Measurements from ENCODE around the gene CAB39L.
A peak's percentile ranks its signal among the peaks of the same experiment; 100 is the strongest.

The CAB39L gene

DNA sequence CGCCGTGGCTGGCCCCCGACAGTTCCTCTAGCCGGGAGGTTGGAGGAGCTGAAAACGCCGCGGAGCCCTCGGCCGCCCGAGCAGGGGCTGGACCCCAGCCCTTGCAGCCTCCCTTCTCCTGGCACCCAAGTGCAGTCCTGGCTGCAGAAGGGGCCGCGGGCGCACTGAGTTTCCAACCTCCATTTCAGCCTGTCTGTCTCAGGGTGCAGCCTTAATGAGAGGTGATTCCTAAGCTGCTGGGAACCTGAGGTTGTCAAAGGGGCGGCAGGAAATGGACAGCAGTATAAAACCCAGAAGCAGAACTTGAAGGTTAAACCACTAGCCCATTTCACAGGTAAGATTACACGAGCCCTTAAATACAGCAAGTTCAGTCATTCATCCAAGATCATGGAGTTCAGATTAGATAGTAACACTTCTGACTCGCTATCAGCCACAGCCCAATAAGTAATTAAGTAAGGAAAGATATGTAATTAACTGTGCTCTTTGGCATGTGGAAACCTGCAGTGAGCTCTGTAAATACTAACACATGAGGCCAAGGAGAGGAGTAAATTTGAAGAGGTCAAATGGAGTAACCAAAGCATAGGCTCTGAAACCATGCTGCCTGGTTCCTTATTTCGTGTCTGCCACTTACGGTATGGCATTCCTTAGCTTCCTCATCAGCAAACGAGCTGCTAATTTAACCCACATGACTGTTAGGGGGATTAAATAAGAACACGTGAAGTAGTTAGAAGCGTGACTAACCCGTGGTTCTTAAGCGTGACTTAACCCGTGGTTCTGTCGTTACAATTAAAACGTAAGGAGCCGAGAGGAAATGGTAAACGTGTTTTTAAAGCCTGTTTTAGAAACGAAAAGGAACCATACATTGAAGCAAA, 896 bp upstream of the CAB39L start:
- DNase-seq (ENCODE audit: low read depth), result peak; percentile 87
- TF ChIP-seq, protein P1, sequence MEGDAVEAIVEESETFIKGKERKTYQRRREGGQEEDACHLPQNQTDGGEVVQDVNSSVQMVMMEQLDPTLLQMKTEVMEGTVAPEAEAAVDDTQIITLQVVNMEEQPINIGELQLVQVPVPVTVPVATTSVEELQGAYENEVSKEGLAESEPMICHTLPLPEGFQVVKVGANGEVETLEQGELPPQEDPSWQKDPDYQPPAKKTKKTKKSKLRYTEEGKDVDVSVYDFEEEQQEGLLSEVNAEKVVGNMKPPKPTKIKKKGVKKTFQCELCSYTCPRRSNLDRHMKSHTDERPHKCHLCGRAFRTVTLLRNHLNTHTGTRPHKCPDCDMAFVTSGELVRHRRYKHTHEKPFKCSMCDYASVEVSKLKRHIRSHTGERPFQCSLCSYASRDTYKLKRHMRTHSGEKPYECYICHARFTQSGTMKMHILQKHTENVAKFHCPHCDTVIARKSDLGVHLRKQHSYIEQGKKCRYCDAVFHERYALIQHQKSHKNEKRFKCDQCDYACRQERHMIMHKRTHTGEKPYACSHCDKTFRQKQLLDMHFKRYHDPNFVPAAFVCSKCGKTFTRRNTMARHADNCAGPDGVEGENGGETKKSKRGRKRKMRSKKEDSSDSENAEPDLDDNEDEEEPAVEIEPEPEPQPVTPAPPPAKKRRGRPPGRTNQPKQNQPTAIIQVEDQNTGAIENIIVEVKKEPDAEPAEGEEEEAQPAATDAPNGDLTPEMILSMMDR (conservative IDR thresholded peaks at IDR 0.05; ENCODE audit: control insufficient read depth, insufficient read depth, low read depth, low read length), result no peak
- peak overlapping the region; percentile 93 for H3K4me3 ChIP-seq (ENCODE audit: control insufficient read depth, low read depth, low read length)

DNA sequence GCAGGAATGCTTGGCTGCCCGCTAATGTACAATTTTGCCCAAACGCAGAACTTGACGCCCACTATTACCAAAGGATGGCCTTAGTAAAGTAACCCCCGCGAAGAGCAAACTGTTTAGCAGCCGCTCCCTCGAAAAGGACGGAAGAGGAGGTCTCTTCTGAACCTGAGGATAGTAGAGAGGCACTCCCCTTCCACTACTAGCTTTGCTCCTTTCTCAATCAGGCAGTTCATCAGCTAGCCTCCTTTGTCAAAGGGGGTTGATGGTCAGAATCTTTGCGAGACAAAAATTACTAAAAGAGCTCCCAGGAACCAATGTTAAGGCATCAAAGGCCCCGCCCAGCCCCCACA, 534 bp downstream of the CAB39L start:
- TF ChIP-seq, protein P1 (conservative IDR thresholded peaks at IDR 0.05; ENCODE audit: control insufficient read depth, insufficient read depth, low read depth, low read length), result no peak
- H3K4me3 ChIP-seq (ENCODE audit: control insufficient read depth, low read depth, low read length), result peak overlapping the region; percentile 93
- peak; percentile 43 for DNase-seq (ENCODE audit: low read depth)

DNA sequence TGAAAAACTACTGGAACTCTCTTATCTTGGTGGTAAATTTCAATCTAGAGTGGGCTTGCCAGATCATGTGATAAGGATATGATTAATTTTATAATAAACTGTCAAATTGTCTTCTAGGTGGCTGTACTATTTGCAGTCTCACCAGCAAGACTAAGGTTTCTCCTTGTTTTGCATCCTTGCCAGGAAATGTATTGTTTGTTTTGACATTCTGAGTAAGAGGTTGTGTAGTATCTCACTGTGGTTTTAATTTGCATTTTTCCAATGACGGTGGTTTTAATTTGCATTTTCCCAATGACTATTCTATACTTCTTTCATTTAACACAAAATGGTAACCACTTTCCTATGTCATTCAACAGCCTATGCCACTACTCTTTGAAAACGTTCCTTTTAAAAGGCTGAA, 2.0 kb downstream of the CAB39L start:
- no peak overlapping the region for H3K4me3 ChIP-seq (ENCODE audit: control insufficient read depth, low read depth, low read length)
- DNase-seq (ENCODE audit: low read depth), result peak; percentile 49
- TF ChIP-seq, protein P1 (conservative IDR thresholded peaks at IDR 0.05; ENCODE audit: control insufficient read depth, insufficient read depth, low read depth, low read length), result no peak

DNA sequence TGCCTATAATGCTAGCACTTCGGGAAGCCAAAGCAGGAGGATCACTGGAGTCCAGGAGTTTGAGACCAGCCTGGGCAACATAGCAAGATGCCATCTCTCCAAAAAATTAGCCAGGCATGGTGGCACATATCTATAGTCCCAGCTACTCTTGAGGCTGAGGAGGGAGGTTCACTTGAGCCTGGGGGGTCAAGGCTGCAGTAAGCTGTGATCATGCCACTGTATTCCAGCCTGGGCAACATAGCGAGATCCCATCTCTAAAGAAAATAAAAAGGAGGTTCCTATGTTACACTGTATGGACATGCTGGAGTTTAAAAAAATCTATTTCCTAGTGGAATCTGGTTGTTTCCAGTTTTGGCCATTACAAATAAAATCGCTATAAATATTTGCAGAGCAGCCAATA, 2.6 kb downstream of the CAB39L start:
- H3K4me3 ChIP-seq (ENCODE audit: control insufficient read depth, low read depth, low read length), result no peak overlapping the region
- no peak for DNase-seq (ENCODE audit: low read depth)
- TF ChIP-seq, protein P1 (conservative IDR thresholded peaks at IDR 0.05; ENCODE audit: control insufficient read depth, insufficient read depth, low read depth, low read length), result no peak

DNA sequence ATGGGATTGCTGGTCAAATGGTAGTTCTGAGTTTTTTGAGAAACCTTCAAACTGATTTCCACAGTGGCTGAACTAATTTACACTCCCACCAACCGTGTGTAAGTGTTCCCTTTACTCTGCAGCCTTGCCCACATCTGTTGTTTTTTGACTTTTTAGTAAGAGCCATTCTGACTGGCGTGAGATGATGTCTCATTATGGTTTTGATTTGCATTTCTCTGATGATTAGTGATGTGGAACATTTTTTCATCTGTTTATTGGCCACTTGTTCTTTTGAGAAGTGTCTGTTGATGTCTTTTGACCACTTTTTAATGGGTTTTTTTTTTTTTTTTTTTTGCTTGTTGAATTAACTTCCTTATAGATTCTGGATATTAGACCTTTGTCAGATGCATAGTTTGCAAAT, 4.3 kb downstream of the CAB39L start:
- H3K4me3 ChIP-seq (ENCODE audit: control insufficient read depth, low read depth, low read length), result no peak overlapping the region

DNA sequence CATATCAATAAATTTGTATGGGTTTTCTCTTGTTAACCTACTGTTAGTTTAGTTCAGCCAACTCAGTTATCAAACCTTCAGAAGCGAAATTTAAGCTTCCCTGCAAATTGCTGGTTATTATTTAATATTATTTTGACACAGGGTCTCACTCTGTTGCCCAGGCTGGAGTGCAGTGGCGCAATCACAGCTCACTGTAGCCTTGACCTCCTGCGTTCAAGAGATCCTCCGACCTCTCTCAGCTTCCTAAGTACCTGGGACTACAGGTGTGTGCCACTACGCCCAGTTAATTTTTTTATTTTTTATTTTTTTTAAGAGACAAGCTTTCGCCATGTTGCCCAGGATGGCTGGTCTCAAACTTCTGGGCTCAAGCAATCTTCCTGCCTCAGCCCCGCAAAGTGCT, 6.2 kb downstream of the CAB39L start:
- TF ChIP-seq, protein P1 (conservative IDR thresholded peaks at IDR 0.05; ENCODE audit: control insufficient read depth, insufficient read depth, low read depth, low read length), result no peak
- no peak overlapping the region for H3K4me3 ChIP-seq (ENCODE audit: control insufficient read depth, low read depth, low read length)
- no peak for DNase-seq (ENCODE audit: low read depth)

More for the DNA sequence above, 4.3 kb downstream of the CAB39L start:
- no peak for DNase-seq (ENCODE audit: low read depth)
- TF ChIP-seq, protein P1 (conservative IDR thresholded peaks at IDR 0.05; ENCODE audit: control insufficient read depth, insufficient read depth, low read depth, low read length), result no peak

Measured in fibroblast of mammary gland (primary cell).